HEK293T (cell line): ENCODE data around the gene RORB.
A peak's percentile ranks its signal among the peaks of the same experiment; 100 is the strongest.
"Not testable (repeated sequence)": the region's sequence is repeated elsewhere in the genome, so short reads cannot be mapped to it uniquely, and the experiment has no call there.

Experiments used
- CTCF ChIA-PET: fragments of 350-600 bp; formaldehyde crosslinking; extraction: SDS; loops from one replicate; lab custom pipeline; 2021; ENCODE audit warnings: antibody characterized with exemption, inconsistent platforms; lab: Yijun Ruan, JAX
- POLR2A ChIA-PET: fragments of 350-600 bp; formaldehyde crosslinking; extraction: SDS; loops from one replicate; lab custom pipeline; 2020; ENCODE audit warnings: antibody characterized with exemption, inconsistent platforms; lab: Yijun Ruan, JAX
- DNase-seq: peaks from one replicate; pipeline ENCODE4 v3.0.0; 2012; ENCODE audit warnings: mixed read lengths; ENCODE audit errors: extremely low spot score
- ARNT ChIP-seq: fragments of 450-650 bp; IDR thresholded peaks from 2 replicates; pipeline ENCODE4 v1.6.1; 2017; ENCODE audit warnings: mild to moderate bottlenecking
- BHLHE40 ChIP-seq: fragments of 450-650 bp; IDR thresholded peaks from 2 replicates; pipeline ENCODE4 v1.6.1; 2016; ENCODE audit warnings: mild to moderate bottlenecking, moderate library complexity, borderline replicate concordance
- CTBP1 ChIP-seq: fragments of 450-650 bp; IDR thresholded peaks from 2 replicates; pipeline ENCODE4 v1.6.1; 2016; ENCODE audit warnings: borderline replicate concordance
- ELF4 ChIP-seq: fragments of 450-650 bp; IDR thresholded peaks from 2 replicates; pipeline ENCODE4 v1.6.1; 2017; ENCODE audit warnings: antibody characterized with exemption
- FOXA1 ChIP-seq: fragments of 450-650 bp; IDR thresholded peaks from 2 replicates; pipeline ENCODE4 v1.6.1; 2016; ENCODE audit warnings: mild to moderate bottlenecking
- FOXK2 ChIP-seq: fragments of 450-650 bp; IDR thresholded peaks from 2 replicates; pipeline ENCODE4 v1.6.1; 2016; ENCODE audit warnings: mild to moderate bottlenecking
- FOXM1 ChIP-seq: fragments of 450-650 bp; IDR thresholded peaks from 2 replicates; pipeline ENCODE4 v1.6.1; 2017; ENCODE audit warnings: mild to moderate bottlenecking, borderline replicate concordance
- HDGF ChIP-seq: fragments of 450-650 bp; IDR thresholded peaks from 2 replicates; pipeline ENCODE4 v1.6.1; 2017; ENCODE audit warnings: antibody characterized with exemption, borderline replicate concordance
- L3MBTL2 ChIP-seq: fragments of 450-650 bp; conservative IDR thresholded peaks from 2 replicates; pipeline ENCODE4 v1.6.1; 2016; ENCODE audit warnings: mild to moderate bottlenecking
- LEF1 ChIP-seq: fragments of 450-650 bp; IDR thresholded peaks from 2 replicates; pipeline ENCODE4 v1.6.1; 2017; ENCODE audit warnings: mild to moderate bottlenecking, borderline replicate concordance
- NFRKB ChIP-seq: fragments of 450-650 bp; IDR thresholded peaks from 2 replicates; pipeline ENCODE4 v1.6.1; 2016; ENCODE audit warnings: mild to moderate bottlenecking, moderate library complexity
- PKNOX1 ChIP-seq: fragments of 450-650 bp; IDR thresholded peaks from 2 replicates; pipeline ENCODE4 v1.6.1; 2016
- SP1 ChIP-seq: fragments of 450-650 bp; IDR thresholded peaks from 2 replicates; pipeline ENCODE4 v1.6.1; 2017
- SUZ12 ChIP-seq: fragments of 450-650 bp; IDR thresholded peaks from 2 replicates; pipeline ENCODE4 v1.6.1; 2016; ENCODE audit warnings: mild to moderate bottlenecking
- TARDBP ChIP-seq: fragments of 450-650 bp; IDR thresholded peaks from 2 replicates; pipeline ENCODE4 v1.6.1; 2016
- ZNF384 ChIP-seq: fragments of 450-650 bp; IDR thresholded peaks from 2 replicates; pipeline ENCODE4 v1.6.1; 2016

The RORB gene

GRCh38 chr9:74524289-74524688 lies 27.2 kb downstream of the RORB start:
- CTCF ChIA-PET: no interaction called here
- no peak for DNase-seq
- POLR2A ChIA-PET: no interaction called here
- no peak for TF ChIP-seq NFRKB
- no peak for TF ChIP-seq BHLHE40
- TF ChIP-seq CTBP1: no peak
- TF ChIP-seq TARDBP: no peak
- no peak for TF ChIP-seq FOXK2
- TF ChIP-seq PKNOX1: no peak

DNA sequence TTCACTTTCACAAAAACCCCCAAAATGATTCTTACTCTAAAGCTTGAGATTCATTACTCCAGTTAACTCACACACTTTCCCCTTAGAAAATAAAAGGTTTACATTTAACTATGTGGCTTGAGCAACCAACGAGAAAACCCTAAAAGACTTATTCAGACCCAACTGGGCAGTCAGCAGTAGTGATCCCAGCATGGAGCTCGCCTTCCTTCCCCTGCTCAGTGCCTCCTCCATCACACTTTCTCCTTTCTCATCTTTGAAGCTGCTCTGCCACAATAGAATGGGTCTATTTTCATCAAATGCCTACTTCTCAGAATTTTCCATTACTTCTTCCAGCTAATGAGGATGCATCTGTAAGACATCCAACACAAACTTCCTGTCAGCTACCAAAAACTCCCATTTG lies 29.1 kb downstream of the RORB start:
- TF ChIP-seq HDGF: no peak
- no peak for TF ChIP-seq ZNF384
- no peak for TF ChIP-seq NFRKB
- no peak for TF ChIP-seq FOXM1
- no peak for TF ChIP-seq L3MBTL2
- TF ChIP-seq CTBP1: no peak
- no peak for TF ChIP-seq ELF4
- no peak for TF ChIP-seq BHLHE40
- TF ChIP-seq SP1: no peak
- no peak for TF ChIP-seq FOXK2
- no peak for TF ChIP-seq LEF1
- TF ChIP-seq TARDBP: no peak
- TF ChIP-seq FOXA1: no peak
- no peak for TF ChIP-seq SUZ12
- no peak for DNase-seq
- ChIA-PET CTCF (no interaction called here), POLR2A (no interaction called here)

- peak; percentile 24 for DNase-seq
- CTCF ChIA-PET: no interaction called here
- POLR2A ChIA-PET: no interaction called here
- TF ChIP-seq TARDBP (no peak), L3MBTL2 (peak; percentile 60)
Measured at GRCh38 chr9:74527718-74528117, 30.6 kb downstream of the RORB start.

DNA sequence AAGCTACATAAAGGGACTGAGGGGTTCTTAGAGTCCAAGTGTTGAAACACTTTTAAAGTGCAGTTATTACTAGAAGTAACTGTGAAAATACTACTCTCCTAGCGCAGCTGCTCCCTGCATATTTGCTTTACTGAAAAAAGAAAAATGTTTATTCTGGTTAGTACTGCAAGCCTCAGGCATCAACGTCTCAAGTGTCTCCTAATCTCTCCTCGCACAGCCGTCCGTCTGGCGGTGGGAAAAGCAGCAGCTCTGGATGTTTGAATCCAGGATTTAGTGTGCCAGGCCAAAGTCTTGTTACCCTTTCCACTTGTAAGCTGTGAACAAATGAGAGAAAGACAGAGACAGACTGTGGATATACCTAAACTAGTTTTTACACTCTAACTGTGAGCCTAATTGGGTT lies 31.1 kb downstream of the RORB start:
- TF ChIP-seq NFRKB (no peak), L3MBTL2 (no peak), SUZ12 (no peak), TARDBP (no peak), FOXM1 (no peak), BHLHE40 (no peak), ZNF384 (no peak), ELF4 (no peak), CTBP1 (no peak)
- ChIA-PET CTCF (no interaction called here), POLR2A (no interaction called here)
- peak; percentile 30 for DNase-seq

DNA sequence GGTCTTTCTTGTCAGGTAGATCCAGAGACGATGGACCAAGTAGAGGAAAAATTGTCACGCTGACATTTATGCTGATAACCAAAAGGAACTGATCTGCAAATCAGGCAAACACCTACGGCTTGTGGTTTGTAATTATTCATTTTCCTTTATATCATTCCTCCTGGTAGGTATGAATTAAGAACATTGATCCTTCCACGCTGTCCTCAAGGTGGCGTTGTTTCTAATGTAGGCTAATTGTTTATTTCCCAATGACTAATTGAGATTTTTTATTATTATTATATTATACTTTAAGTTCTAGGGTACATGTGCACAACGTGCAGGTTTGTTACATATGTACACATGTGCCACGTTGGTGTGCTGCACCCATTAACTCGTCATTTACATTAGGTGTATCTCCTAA lies 33.3 kb downstream of the RORB start:
- DNase-seq, CTCF ChIA-PET, POLR2A ChIA-PET: not testable (repeated sequence)

DNA sequence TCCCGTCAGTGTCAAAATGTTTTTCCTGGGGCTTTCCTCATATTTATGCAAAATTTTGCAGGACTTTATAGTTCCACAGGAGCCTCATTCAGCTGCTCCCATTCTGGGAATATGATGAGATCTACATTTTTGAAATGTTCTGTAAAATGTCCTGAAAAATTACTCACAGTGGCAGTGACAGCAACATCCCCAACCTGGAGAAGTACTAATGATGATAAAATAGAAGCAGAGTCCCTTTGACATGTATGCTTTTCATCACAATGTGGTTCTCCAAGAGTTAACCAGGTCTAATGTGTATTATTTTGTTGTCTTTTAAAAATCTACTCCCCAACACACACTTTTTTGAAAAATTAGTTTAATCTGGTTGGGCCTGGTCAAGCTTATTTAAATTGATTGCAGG lies 36.1 kb downstream of the RORB start:
- DNase-seq: no peak
- POLR2A ChIA-PET: no interaction called here
- CTCF ChIA-PET: no interaction called here
- TF ChIP-seq LEF1 (no peak), ELF4 (no peak), ARNT (no peak), TARDBP (no peak)

DNA sequence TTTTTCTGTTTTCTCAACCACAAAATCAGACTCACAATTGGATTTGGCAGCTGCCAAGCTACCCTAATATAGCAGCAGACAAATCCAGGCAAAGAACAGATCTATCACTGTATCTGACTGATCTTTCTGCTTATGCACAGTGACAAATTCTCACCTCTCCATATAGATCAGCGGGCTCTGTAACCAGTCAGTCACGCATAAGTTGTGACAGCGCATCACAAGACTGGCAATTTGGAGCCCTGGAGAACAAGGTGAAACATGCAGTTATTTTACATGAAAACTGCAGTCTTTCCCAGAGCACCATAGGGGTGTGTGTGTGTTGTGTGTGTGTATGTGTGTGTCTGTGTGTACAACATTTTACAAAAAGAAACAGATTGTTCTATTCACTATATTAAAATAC lies 37.7 kb downstream of the RORB start:
- DNase-seq: no peak
- ChIA-PET CTCF (no interaction called here), POLR2A (no interaction called here)
- TF ChIP-seq FOXA1 (no peak), LEF1 (no peak), ZNF384 (no peak), L3MBTL2 (no peak), SUZ12 (no peak), CTBP1 (no peak), FOXK2 (no peak), ELF4 (no peak), TARDBP (no peak), FOXM1 (no peak), SP1 (no peak), HDGF (no peak)

GRCh38 chr9:74543145-74543544 lies 46.0 kb downstream of the RORB start:
- no peak for DNase-seq
- POLR2A ChIA-PET: no interaction called here
- CTCF ChIA-PET: no interaction called here
- no peak for TF ChIP-seq PKNOX1
- TF ChIP-seq FOXM1: no peak
- no peak for TF ChIP-seq L3MBTL2
